ENCODE results near the gene NAB2.
"Not testable (repeated sequence)": the region's sequence is repeated elsewhere in the genome, so short reads cannot be mapped to it uniquely, and the experiment has no call there.

The NAB2 gene, protein sequence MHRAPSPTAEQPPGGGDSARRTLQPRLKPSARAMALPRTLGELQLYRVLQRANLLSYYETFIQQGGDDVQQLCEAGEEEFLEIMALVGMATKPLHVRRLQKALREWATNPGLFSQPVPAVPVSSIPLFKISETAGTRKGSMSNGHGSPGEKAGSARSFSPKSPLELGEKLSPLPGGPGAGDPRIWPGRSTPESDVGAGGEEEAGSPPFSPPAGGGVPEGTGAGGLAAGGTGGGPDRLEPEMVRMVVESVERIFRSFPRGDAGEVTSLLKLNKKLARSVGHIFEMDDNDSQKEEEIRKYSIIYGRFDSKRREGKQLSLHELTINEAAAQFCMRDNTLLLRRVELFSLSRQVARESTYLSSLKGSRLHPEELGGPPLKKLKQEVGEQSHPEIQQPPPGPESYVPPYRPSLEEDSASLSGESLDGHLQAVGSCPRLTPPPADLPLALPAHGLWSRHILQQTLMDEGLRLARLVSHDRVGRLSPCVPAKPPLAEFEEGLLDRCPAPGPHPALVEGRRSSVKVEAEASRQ

DNA sequence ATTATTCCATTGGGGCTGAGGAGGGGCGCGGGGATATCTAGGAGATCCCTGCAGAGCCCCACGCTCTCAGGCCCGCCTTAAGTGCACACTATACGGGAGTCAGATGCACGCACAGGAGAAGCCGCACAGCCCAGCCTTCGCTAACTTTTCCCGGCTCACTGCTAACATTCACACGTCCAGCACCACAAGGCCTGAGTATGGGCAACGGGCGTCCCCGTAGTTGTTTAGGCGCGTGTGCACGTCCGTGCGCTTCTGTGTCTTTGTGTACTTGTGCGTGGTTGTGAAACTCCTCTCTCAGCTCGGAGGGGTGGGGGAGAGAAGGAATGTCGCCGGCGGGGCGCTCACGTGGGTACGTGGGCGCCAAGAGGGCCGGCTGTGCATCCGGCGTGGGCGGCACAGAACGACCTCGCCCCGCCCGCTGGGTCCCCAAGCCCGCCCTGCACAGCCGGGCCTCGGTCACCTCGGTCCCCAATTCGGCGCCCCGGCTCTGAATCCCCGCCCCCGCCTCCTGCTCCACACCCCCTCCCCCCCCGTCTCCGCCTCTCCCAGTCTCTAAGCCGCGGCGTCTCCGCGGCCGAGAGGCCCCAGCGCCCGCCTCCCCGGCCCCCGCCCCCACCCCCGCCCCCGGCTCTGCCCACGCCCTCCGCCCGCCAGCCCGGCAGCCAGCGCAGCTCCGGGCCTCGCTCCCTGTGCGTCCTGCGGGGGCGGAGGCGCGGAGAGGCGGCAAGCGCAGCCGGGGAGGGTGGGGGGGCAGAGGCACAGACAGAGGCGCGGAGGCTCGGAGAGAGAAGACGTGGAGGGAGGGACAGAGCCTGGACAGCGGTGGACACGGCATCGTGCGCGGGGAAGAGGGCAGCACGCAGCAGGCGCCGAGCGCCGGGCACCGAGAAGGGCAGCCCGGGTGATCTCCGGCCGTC is at the start of gene NAB2:
Gene NAB2 (plus strand): TSS at position 761 of the 917 bp plus-strand sequence. CDS start 158 bp downstream, outside the sequence.
- DNase-seq: peak; percentile 99

DNA sequence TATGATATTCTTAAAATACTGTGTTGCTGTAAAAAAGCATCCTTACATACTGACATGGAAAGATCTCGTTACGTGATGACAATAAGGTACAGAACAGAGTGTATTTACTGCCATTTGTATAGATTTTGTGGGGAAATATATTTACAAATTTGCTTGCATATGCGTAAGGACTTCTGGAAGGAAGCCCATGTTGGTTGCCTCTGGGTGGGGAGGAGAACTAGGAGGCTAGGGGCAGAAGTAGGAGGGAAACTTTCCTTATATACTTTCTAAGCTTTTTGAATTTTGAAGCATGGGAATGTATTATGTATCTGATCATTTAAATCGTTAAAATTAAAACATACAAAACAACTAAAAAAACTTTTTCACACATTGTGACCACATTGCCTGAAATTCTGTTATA is 48.7 kb upstream of the NAB2 start:
- no peak for DNase-seq

DNA sequence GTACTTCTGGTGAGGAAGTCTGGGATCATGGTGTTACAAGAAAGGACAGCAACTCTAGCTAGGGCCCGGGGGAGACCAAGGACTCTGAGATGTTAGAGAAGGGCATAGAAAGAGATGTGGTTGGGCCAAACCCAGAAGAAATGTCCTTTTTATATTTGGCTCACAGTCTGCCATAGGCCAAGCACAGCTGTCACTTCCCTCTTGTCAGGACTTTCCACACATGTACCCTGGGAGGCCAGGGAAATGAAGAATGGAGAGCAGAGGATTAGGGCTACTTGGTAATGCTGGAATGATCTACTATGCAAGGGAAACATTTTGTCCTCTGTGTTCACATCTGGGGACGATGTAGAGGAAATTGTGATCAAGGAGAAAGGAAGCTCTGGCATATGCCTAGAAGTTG is 48.2 kb upstream of the NAB2 start:
- no peak for DNase-seq

DNA sequence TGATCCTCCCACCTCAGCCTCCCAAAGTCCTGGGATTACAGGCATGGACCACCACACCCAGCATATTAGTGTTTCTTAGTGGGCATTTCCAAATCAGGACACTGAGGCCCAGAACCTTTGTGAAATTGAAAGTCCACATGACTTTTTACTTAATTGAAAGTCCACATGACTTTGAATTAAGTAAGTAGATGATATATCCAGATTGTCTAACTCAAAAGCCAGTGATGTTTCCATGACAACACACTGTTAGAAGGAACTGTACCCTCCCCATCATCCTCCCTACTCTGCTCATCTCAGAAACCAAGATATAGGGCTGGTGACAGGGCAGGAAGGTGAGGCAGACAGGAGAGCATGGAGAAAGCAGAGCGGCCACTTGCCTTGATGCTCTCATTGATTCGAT is 46.2 kb upstream of the NAB2 start:
- no peak for DNase-seq

DNA sequence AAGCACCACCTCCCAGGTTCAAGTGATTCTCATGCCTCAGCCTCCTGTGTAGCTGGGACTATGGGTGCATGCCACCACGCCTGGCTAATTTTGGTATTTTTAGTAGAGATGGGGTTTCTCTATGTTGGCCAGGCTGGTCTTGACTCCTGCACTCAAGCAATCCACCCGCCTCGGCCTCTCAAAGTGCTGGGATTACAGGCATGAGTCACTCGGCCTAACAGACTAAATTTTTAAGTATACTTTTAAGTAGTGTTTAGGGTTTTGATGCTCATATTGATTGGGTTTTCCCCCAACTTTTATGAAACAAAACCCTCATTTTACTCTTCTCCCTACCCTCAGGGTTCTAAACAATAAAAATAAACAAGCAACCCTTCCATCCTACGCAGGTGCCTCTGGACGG is 44.4 kb upstream of the NAB2 start:
- DNase-seq: no peak

DNA sequence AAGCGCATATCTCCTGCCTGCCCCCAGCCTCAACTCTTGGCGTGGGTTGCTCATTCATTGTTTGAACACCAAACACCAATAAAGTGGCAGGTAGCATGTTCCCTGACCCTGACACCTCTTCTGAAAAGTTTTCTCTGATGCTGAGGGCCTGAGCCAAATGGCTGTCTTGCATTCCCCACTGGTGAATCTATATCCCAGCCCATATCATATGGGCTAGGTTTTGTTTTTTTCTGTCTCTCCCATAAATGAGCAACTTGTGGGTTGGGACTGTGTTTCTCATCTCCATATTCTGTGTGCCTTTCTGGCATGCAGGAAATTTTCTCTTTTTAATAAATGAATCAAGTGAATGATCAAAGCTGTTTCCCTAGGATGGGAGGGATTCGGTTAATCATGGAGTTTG is 44.0 kb upstream of the NAB2 start:
- DNase-seq: no peak

DNA sequence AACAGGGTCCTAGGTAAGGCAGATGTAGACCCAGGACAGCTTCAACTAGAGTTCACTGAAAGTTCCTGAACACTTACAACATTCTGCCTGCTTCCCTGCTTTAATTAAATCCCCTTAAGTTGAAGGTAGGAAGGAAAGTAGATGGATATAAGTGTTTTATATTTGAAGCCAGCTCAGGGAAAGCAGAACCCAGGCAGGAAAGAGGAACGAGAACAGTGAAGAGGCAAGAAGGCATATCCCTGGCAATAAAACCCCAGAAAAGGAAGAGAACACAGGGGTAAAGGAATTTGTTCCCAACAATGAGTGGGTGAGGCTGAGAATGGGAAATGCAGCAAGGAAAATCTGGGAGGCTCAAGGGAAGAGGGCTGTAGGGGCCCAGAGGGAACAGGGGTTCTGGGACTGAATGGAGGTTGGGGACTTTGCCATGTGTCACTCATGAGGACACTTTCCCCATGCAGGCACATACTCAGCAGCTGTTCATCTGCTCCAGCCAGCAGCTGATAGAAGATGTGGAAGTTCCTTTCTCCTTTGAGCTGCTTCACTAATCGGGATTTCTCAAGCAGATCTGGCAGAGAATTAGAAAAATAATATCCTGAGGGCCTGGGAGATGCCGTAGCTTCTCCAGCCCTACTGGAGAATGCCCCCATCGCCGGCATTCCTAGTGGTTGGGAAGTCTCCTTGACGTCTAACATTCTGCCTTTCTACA is 42.7 kb upstream of the NAB2 start:
- DNase-seq: no peak

DNA sequence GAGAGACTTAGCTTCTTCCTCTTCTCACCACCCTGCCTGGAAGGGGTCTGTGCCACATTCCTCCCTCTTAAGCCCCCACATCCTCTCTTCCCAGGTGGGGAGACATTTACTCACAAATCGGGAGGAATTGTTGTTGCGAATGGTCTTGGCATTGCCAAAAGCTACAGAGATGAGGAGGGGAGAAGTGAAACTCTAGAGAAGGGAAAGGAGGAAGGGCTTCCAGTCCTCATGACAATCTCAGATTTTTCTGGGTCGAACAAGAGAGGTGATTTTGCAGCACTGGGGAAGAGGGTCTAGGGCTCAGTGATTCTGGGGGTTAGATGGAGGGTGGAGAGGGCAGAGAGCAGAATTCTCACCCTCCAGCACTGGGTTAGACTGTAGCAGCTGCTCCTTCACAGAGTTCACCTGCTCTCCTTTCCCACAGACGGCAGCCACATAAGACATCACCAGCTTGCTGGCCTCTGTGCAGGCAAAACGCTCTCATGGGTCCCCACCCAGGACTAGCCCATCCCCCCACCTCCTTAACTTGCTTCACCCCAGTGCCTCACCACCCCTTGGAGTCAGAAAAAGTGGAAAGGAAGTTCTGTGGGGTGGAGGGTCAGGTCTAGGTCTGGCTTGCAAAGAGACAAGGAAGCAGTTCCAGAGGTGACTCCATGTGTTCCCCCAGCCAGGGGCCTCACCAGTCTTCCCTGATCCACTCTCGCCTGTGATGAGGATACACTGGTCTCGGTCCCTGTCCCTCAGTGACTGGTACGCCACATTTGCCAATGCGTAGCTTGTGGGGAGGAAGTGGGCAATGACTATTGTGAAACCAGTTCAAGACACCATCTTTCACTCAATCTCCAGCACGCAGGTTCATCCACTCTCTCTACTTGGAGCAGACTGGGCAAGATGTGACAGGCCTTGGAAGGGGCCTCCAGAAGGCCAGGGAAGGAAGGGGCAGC is 41.7 kb upstream of the NAB2 start:
- DNase-seq: peak; percentile 68

DNA sequence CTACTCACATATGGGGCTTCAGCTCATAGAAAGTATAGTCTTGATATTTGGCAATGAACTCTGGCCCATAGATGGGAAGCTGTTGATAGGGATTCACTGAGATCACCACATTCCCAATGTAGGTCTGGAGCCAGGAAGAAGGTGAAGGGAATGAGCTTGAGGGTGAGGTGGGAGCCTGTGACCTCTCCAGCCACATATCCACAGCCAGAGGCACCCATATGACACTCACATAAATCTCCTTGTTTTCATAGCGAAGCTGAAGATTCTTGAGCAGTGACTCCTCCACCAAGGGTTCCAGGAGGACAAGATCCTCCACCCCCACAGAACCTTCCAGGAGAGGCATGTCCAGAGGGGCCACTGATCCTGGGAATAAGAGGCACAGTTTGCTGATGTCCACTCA is 40.9 kb upstream of the NAB2 start:
- no peak for DNase-seq

DNA sequence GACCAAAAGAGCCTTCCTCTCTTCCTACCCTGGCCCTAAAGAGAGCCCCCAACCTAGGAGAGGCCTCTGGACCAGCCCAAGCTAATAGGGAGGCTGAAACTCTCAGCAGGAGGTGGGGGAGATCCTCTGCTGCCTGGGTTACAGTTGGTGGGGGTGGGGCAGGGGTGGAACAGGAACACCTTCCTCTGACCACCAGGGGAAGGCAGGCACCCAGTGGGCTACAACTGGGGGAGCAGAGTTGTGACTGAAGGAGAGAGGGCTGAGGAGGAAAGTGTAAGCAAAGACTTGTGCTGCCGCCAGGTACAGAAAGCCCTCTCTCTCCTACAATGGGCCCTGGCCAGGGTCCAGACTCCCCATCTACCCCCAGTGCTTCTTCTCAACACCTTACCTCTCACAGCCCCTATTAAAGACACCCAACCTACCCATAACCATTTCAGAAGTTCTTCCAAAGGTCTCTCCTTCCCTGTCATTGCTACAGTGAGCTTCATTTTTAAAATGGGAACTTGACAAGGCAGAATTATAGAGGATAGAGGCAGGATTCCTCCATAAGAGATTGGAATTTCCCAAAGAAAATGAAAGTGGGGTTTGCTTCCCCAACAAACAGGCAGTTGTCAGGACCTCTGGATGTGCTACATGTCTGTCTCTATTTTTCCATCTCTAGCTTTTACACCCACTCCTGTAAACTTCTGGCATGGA is 40.3 kb upstream of the NAB2 start:
- no peak for DNase-seq

DNA sequence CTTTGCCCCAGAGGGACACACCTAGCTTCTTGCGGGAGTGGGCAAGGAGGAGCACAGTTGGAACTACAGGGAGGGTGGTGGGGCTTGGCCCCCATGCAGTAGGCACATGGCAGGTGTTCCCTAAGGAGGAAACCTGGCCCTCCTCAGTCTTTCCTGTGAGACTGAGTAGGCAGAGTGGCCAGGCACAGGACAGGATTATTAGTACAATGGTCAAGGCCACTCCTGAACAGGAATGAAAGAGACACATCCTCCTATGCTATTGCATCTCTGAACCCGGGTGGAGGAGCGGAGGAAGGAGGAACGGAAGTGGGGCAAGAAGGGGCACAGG is 39.8 kb upstream of the NAB2 start:
- DNase-seq: no peak

DNA sequence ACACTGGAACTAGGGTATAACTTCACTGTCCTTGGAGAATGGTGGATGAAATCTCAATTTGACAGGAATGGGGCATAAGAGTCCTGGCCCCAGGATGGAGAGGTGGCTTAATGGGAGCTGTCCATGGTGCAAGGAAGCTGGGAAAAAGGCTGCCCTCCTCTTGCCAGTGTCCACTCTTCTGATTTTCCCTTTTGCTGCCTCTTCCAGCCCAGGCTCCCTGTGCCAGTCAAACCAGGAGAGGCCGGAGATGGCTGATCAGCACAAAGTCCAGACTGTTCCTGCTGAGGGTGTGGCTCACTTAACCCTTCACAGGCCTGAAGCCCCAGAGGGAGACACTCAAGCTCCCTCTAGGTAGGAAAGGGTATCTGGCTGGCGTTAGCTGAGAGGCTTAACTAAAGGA is 39.0 kb upstream of the NAB2 start, which contains the start of gene MYO1A:
Gene MYO1A (minus strand): TSS at position 240 of the 400 bp plus-strand sequence. CDS start 1,806 bp downstream, outside the sequence.
- peak; percentile 32 for DNase-seq

DNA sequence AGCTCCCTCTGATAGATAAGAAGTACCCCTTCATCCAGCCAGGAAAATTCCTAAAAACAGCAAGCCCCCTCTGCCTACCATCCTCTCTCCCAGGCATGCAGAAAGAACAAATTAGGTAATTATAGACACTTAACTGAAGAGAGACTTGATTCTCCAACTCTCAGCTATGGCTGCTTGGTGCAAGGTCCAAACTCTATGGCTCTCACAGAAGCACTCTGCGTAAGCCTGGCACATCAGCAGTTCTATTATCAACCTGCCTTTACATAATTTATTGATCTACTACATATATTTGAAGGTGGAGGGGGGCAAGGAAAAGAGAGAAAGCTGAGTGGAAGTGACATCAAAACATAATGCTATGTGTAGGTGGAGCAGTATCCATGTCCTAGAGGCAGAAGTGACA is 37.9 kb upstream of the NAB2 start:
- DNase-seq: no peak

DNA sequence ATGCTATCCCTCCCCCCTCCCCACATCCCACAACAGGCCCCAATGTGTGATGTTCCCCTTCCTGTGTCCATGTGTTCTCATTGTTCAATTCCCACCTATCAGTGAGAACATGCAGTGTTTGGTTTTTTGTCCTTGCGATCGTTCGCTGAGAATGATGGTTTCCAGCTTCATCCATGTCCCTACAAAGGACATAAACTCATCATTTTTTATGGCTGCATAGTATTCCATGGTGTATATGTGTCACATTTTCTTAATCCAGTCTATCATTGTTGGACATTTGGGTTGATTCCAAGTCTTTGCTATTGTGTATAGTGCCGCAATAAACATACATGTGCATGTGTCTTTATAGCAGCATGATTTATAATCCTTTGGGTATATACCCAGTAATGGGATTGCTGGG is 35.8 kb upstream of the NAB2 start:
- not testable (repeated sequence) for DNase-seq

DNA sequence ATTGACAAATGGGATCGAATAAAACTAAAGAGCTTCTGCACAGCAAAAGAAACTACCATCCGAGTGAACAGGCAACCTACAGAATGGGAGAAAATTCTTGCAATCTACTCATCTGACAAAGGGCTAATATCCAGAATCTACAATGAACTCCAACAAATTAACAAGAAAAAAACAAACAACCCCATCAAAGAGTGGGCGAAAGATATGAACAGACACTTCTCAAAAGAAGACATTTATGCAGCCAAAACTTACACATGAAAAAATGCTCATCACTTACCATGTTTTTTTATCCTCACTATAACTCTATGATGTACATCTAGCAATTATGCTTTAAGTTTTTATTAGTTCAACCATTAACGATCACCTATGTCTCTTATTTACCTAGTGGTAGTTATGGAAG is 35.0 kb upstream of the NAB2 start:
- not testable (repeated sequence) for DNase-seq

DNA sequence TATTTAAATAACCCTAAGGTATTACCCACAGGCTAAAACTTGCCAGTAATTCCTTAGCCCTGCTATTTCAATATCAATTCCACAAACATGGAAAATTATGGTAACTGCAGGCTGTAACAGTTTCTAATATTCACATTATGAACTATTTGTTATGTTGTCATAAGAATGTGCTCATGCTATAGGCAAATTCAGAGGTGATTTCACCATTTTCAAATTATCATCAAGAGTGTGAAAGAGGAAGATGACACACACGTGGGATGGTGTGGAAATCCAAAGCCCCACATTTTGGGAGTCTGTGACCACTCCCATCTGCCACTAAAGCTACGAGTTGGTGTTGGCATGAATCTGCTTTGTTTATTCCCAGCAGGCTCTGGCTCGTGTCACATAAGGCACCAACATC is 33.1 kb upstream of the NAB2 start:
- peak; percentile 42 for DNase-seq

DNA sequence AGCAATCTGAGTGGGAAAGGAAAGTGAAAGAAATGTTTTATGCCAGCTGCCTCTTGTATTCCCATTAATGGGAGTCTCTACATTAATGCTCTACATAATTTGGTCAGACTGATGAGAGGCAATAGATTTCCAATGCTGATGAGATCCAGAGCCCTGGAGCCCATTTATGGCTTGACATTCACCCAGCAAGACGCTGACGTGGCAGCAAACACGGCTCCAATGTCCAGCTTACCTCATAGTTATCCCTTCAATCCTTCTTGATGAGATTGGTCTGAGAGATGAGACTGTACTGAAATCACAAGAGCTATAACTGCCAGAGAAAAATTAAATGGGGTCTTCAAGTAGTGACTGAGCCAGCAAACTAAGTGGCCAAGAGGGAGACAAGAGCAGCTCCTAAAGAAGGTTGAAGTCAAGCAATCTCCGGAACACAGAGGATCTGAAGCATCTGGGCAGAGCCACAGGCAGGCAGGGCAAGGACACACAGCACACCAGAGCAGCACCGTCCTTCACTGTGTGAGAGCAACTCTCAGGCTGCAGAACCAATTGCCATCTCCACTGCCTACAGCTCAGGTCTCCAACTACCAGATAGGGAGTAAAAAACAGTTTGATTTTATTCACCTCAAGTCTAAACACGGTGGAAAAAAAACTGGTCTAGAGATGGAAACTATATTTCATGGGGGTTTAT is 31.7 kb upstream of the NAB2 start:
- DNase-seq: no peak

DNA sequence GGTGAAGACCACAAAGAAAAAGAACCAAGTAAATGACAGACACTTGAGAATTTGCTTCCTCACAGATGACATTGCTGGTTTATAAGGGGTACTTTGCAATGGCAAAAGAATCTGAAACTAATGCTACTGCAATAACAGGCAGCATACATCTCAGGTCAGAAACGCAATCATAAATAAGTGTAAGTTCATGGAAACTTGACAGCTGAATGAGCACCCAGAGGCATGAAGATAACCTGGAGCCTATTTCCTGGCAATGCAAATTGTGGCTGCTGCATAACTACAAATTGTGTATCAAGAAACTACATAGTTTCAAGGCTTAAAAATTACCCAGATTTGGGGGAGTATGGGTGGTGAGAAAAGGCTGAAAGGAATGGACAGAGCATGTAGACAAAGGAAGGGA is 30.5 kb upstream of the NAB2 start:
- DNase-seq: no peak

DNA sequence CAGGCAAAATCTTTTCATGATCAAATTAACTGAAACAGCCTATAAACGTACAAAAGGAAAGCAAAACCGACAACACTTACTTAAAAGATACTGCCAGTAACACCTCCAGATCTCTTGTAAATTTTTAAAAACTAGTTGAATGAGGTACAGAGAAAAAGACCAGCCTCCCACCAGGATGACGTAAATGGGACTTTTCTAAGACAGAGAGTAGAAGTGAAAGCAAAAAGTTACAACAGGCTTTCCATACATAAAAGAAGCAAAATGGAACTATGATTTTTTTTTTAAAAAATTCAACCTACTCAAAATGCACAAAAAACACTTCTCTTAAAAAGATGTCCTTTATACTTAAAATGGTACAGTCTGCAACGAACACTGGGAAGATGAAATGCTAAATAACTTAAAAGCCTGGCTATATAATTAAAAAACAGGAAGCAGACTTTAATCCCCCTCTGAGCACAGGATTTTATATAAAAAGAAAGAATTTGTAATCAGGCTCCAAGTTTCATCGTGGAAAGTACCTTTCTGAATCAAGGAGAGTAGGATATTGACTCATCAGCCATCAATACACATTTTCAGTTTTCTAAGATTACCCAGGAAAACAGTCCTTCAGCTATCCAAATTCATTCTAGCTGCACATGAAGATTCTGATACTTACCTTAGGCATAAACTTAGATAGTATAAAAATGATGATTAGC is 24.8 kb upstream of the NAB2 start:
- no peak for DNase-seq

DNA sequence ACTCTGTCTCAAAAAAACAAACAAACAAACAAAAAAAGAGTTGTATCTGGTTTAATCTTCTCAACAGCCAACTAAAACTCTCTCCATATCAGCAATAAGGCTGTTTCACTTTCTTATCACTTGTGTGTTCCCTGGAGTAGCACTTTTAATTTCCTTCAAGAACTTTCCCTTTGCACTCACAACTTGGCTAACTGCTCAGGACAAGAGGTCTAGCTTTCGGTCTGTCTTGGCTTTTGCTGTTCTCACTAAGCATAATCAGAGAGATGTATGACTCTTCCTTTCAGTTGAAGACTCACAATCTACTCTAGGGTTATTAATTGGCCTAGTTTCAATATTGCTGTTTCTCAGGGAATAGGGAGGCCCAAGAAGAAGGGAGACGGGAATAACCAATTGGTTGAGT is 22.7 kb upstream of the NAB2 start:
- no peak for DNase-seq
